ENCODE measurements around the gene SLC39A12. TPM values are rescaled to one million over a fixed set of nuclear protein-coding genes. Genes with fewer than 3 reads are reported as not detected.

Gene SLC39A12
- total RNA-seq, 1 donor: not detected

Other genes starting within 250 kb of the SLC39A12 start
- gene TMEM236, start 199.7 kb upstream of the SLC39A12 start, total RNA-seq (ENCODE audit: low replicate concordance): 0.09 and 0.16 TPM in 2 replicates
- 0.08 and 0.09 TPM in 2 replicates for gene MRC1, start 142.6 kb upstream of the SLC39A12 start, total RNA-seq (ENCODE audit: low replicate concordance)
- 0.82 and 2.1 TPM in 2 replicates for gene CACNB2, start 188.5 kb downstream of the SLC39A12 start, total RNA-seq (ENCODE audit: low replicate concordance)